GM20431 (cell line): ENCODE measurements around the gene PRKAB1.
"Not testable (repeated sequence)": the region's sequence is repeated elsewhere in the genome, so short reads cannot be mapped to it uniquely, and the experiment has no call there.

ENCODE experiments used
- in situ Hi-C: fragments of 300-500 bp; cut with MseI, MboI; formaldehyde crosslinking; loops from one replicate; pipeline ENCODE4 v1.15.0; 2020; ENCODE audit warnings: low sequenced_read_pairs; ENCODE audit not compliant: unreplicated experiment

The PRKAB1 gene

DNA sequence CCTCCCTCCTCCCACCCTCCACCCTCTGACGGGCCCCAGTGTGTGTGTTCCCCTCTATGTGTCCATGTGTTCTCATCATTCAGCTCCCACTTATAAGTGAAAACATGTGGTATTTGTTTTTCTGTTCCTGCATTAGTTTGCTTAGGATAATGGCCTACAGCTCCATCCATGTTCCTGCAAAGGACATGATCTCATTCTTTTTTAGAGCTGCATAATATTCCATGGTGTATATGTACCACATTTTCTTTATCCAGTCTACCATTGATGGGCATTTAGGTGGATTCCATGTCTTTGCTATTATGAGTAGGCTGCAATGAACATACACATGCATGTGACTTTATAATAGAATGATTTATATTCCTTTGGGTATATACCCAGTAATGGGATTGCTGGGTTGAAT lies 38.5 kb downstream of the PRKAB1 start:
- in situ Hi-C loops: not testable (repeated sequence)

DNA sequence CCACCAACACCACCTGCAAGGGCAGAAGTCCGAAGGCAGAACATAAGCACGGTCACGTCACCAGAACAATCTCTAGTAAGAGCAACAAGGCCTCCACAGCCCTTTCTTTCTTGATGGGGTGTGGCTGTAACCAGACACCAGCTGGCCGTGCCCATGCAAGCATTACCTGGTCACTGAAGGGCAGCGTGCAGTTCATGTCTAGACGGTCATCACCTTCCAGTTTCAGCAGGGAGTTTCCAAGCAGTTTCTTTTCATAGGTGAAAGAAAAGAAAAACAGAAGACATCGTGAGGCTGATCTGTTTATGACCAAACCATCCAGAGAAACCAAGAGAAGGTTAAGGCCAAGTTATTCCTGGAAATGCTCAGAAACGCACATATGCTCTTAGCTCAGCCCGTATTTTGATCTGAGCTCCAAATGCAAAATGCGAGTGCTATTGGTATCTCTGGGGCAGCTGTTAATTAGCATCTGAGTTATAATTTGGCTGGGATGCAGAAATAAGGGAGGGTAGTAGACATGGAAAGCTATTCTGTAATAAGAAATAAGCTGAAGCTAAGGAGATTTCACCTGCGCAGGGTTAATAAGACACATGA lies 42.5 kb downstream of the PRKAB1 start:
- in situ Hi-C loops: no loop called here

DNA sequence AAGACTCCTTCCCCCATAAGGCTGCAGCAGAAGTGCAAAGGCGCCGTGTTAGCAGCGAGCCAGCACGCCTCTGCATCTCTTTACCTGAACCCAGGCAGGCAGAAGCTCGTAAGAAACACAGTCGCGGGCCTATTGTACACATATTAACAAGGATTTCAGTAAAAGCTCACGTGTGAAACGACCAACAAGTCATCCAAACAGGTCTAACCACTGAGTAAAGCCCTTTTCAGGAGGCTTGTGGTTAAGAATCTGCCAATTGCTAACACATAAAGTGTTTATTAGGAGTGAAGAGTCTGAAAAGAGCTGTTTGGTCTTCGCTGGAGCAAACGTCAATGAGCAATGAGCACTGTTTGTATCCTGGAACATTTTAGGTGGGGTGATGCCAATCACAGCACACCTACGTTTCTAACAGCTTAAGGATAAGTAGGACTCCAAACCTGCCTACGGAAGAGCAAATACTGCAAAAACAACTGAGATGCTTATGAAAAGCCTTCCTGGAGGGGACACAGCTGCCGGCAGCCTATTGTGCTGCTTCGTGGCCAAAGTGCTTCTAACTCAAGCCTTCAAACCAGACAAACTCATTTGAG lies 43.1 kb downstream of the PRKAB1 start:
- in situ Hi-C loops: no loop called here

DNA sequence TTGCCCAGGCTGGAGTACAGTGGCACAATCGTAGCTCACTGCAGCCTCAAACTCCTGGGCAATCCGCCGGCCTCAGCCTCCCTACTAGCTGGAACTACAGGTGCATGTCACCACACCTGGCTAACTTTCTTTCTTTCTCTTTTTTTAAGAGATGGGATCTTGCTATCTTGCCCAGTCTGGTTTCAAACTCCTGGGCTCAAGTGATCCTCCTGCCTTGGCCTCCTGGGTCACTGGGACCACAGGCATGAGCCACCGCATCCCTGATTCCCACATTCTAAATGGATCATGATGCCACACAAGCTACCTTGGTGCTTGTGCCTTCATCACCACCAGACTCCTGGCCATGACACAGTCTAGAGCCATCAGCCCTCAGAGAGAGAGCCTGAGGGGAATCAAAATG lies 43.8 kb downstream of the PRKAB1 start:
- in situ Hi-C loops: no loop called here

DNA sequence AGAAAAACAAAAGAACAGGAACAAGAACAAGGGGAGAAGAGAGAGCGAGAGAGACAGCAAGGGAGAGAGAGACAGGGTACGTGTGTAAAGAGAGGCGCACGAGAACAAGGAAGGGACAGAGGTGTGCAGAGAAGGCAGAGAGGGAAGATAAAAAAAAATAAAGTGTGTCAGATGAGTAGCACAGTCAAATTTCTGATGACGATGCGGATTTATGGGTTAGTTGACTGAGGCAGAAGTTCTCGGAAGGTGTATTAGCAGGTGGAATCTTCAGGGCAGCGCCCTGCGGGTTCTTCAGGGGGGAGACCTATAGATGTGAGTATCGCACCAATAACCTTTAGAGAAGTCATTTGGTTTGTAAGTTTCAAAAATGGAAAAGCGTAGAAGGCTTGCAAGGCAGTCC lies 44.8 kb downstream of the PRKAB1 start:
- in situ Hi-C loops: no loop called here

DNA sequence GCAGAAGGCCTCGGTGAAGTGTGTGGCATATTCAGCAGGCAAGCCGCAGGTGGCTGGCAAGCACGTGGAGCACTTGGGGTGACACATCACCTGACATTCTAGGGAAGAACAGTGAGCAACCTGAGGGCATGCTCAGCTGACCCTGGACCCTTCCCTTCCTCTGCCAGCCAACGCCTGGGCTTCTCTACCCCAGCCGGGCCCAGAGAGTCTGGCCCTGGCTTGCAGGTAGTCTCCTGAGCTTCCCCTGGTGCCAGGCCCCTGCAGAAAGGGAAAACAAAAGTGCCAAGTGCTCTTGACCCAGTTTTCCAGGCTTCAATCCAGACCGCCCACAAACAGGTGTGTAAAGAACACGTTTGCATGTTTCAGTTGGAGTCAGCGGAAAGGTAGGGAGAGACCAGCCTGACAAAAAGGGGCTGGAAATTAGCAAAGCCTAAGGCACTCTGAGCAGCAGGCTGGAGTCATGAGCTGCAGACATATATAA lies 45.7 kb downstream of the PRKAB1 start:
- in situ Hi-C loops: no loop called here

DNA sequence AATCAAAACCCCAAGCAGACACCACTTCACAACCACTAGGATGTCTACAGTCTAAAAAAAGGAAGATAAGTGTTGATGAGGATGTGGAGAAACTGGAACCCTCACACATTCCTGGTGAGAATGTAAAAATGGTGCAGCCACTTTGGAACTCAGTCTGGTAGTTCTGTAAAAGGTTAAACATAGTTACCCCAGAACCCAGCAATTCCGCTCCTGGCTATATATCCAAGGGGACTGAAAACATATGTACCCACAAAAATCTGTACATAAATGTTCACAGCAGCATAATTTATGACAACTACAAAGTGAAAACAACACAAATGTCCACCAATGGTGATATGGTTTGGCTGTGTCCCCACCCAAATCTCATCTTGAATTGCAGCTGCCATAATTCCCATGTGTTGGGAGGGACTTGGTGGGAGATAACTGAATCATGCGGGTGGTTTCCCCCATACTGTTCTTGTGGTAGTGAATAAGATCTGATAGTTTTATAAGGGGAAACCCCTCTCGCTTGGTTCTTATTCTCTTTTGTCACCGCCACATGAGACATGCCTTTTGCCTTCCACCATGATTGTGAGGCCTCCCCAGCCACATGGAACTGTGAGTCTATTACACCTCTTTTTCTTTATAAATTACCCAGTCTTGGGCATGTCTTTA lies 46.8 kb downstream of the PRKAB1 start:
- in situ Hi-C loops: no loop called here

DNA sequence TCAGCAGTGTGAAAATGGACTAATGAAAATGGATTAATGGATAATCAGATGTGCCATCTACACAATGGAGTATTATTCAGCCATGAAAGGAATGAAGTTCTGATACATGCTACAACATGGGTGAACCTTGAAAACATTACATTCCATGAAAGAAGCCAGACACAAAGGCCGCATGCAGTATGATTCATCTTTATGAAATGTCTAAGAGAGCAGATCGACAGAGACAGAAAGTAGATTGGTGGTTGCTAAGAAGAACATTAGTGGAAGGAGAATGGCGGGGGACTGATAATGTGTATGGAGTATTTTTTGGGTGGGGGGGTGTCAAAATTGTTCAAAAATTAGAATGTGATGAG lies 47.3 kb downstream of the PRKAB1 start:
- in situ Hi-C loops: no loop called here

DNA sequence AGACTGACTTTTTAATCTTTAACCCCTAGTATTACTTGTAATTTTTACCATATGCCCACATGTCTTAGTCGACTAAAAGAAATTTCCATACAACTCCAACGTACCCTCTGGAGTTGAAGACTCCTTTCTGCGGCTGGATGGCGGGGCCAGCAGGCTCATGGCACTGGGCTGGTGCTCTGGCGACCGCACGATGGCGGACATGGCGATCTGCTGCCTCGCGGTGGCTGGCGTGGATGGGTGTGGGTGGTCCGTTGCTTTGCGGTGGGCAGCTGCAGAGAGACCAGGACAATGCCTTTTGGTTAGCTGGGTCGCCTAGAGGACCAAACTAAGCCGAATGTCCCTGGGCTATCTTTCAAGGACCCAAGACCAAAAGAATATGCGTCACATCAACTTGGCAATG lies 50.2 kb downstream of the PRKAB1 start:
- in situ Hi-C loops: no loop called here

DNA sequence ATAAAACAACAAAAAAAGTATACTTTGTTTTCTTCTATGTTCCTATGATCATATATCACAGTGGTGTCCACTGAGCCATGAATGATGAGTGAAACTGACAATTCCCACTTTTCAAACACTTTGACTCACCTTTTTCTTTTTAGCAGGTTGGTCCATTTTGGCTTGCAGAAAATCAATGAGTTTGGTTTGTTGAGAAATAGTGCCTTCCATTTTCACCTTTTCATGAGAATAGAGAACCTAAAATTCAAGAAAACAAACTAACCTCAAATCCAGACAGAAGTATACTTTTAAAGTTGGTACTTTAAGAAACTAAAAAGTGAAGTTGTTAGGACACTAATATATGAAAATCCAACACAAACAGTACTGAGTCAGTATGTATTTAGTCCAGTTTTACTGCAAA lies 52.4 kb downstream of the PRKAB1 start:
- in situ Hi-C loops: no loop called here

DNA sequence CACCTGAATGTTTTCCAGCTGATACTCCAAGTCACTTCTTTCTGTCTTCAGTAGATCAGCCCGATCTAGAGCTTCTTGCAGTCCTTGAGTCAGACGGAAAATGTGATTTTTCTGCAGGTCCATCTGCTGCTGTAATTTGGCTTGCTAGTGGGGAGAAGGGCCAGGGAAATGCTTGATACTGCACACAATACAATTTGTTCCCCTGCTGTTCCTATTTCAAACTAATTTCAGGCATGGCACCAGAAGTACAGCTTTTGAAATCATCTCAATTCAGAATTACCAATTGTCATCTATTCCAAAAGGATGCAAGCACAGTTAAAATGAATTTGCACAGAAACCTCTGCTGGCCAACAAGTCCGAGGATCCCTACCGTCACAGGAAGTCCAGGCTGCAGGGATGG lies 53.4 kb downstream of the PRKAB1 start:
- in situ Hi-C loops: no loop called here

DNA sequence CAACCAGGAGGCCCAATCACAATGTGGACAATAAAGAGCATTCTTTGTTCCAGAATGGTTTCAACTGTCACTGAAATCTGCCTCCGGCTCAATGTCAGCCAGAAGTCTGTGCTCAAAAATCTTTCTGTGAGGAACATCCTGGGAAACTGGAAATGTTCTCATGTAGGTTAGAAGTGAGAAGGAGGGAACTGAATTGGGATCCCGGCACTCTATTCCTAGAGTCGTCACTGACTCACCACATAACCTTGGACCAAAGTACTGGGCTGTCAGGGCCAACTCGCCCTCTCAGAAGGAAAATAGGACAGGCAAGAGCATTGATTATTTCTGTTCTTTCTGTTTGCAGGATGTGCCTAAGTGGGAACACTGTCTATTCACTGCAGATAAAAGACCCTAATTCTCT lies 57.6 kb downstream of the PRKAB1 start:
- in situ Hi-C loops: no loop called here

DNA sequence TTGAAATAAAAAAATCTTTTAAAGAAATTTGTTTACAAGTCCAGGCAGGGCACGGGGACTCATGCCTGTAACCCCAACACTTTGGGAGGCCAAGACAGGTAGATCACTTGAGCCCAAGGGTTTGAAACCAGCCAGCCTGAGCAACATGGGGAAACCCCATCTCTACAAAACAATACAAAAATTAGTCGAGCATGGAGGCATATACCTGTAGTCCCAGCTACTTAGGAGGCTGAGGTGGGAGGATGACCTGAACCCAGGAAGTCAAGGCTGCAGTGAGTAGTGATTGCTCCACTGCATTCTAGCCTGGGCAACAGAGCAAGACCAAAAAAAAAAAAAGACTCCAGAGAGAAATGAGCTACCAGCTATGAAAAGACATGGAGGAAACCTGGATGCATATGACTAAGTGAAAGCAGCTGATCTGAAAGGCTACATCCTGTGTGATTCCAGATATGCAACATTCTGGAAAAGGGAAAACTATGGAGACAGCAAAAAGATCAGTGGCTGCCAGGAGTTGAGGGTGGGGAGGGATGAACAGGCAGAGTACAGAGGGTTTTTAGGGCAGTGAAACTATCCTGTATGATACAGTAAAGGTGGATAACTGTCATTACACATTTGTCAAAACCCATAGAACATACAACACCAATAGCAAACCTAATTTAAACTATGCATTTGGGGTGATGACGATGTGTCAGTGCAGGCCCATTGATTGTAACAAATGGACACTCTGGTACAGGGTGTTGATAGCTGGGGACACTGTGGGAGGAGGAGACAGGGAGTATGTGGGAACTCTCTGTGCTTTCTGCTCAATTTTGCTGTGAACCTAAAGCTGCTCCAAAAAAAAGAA lies 59.9 kb downstream of the PRKAB1 start:
- in situ Hi-C loops: no loop called here

DNA sequence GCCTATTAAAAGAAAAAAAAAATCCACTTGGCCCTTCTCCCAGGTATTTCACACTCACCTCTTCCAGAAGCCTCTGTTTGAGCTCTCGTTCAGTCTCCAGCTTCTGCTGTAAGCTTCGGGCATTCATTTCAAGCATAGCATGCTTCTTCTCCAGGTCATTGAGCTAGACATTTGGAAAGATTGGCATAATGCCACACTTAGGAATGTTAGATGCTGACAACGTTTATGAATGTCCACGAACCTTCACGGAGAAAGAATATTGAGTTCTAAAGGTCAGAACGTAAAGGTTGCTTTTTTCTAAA lies 60.5 kb downstream of the PRKAB1 start:
- in situ Hi-C loops: no loop called here

DNA sequence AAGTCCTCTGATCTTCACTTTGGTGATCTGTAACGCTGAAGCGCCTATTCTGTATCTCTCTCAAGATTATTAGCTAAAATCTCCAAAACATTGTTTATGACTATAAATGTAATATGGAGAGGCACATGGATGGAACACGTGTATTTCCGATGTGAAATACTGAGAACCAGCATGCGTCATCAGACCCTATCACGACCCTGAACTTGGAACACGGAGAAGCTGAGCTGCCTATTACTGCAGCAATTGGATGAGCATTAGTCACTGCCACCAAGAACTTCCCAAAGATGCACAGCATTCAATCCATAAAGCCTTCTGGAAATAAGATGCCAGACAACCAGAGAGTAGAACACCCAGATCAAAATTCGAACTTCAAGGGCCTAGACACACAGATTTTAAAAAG lies 61.9 kb downstream of the PRKAB1 start:
- in situ Hi-C loops: no loop called here

DNA sequence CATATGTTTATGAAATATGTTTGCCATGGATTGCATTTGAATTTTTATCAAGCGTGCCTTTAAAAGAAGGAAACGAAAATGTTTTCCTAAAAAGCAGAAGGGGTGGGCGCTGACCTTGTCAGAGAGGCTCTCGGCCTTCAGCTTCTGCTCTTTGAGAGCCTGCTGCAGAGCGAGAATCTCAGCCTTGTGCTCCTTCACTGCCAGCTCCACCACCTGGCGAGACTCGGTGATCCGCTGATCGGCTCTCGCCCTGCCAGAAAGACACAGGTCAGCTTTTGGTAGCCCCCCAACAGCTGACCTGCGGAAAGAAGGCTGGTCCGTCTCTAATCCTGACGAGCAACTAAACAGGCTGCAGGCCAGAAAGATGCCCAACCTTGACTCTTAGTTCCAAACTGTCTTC lies 62.4 kb downstream of the PRKAB1 start:
- in situ Hi-C loops: no loop called here
